CD4-positive, alpha-beta T cell treated with Interleukin-6 for 4 hours (primary cell): Measurements from ENCODE around the gene SREBF2.

ENCODE experiments used
- DNase-seq: peaks from one replicate; pipeline ENCODE4 v3.0.0-alpha.2; 2020; ENCODE audit warnings: mixed read lengths

SREBF2 gene

GRCh38 chr22:41832553-41833368 is at the start of gene SREBF2:
Gene SREBF2, plus strand, starts transcription at chr22:41833105. Its CDS starts 166 bp downstream, at chr22:41833271.
- DNase-seq = peak; percentile 99

GRCh38 chr22:41787331-41787730 is 45.6 kb upstream of the SREBF2 start:
- DNase-seq = no peak

GRCh38 chr22:41793871-41794270 is 39.0 kb upstream of the SREBF2 start:
- DNase-seq = no peak

- DNase-seq = no peak
Measured at GRCh38 chr22:41798736-41799135, 34.2 kb upstream of the SREBF2 start.

GRCh38 chr22:41799486-41800347 is 33.2 kb upstream of the SREBF2 start:
- no peak for DNase-seq

GRCh38 chr22:41800348-41801146 is 32.4 kb upstream of the SREBF2 start, which contains the start of gene CCDC134:
Gene CCDC134, plus strand, starts transcription at chr22:41800679. Its CDS starts 8,212 bp downstream, at chr22:41808891.
- peak; percentile 93 for DNase-seq

GRCh38 chr22:41801147-41801819 is 31.6 kb upstream of the SREBF2 start:
- no peak for DNase-seq

GRCh38 chr22:41801886-41802285 is 31.0 kb upstream of the SREBF2 start:
- DNase-seq = no peak

- DNase-seq = no peak
Measured at GRCh38 chr22:41805639-41806038, 27.3 kb upstream of the SREBF2 start.

GRCh38 chr22:41808400-41808799 is 24.5 kb upstream of the SREBF2 start:
- DNase-seq = no peak

GRCh38 chr22:41810022-41810421 is 22.9 kb upstream of the SREBF2 start:
- DNase-seq = no peak

GRCh38 chr22:41812805-41813545 is 19.9 kb upstream of the SREBF2 start:
- DNase-seq = no peak

- no peak for DNase-seq
Measured at GRCh38 chr22:41813726-41814410, 19.0 kb upstream of the SREBF2 start.

GRCh38 chr22:41815716-41816115 is 17.2 kb upstream of the SREBF2 start:
- no peak for DNase-seq

- DNase-seq = no peak
Measured at GRCh38 chr22:41816241-41816640, 16.7 kb upstream of the SREBF2 start.

GRCh38 chr22:41816871-41817270 is 16.0 kb upstream of the SREBF2 start:
- DNase-seq = no peak

GRCh38 chr22:41818011-41818410 is 14.9 kb upstream of the SREBF2 start:
- DNase-seq = no peak

GRCh38 chr22:41818596-41818995 is 14.3 kb upstream of the SREBF2 start:
- no peak for DNase-seq

- no peak for DNase-seq
Measured at GRCh38 chr22:41819257-41819656, 13.6 kb upstream of the SREBF2 start.

- DNase-seq = no peak
Measured at GRCh38 chr22:41820447-41820846, 12.5 kb upstream of the SREBF2 start.
